ENCODE measurements around the gene CCL17.
A peak's percentile ranks its signal among the peaks of the same experiment; 100 is the strongest.

The CCL17 gene

GRCh38 chr16:57384248-57385070 is 20.1 kb upstream of the CCL17 start:
- no peak for DNase-seq (ENCODE audit: low read depth in 2 of 2)
- H3K4me3 ChIP-seq (replicated peaks in 1 of 2; ENCODE audit: low read depth in 2 of 2, low read length in 2 of 2), result no peak overlapping the region
- TF ChIP-seq CTCF (IDR thresholded peaks at IDR 0.05; ENCODE audit: low read depth, low read length), result no peak

- TF ChIP-seq CTCF (IDR thresholded peaks at IDR 0.05; ENCODE audit: low read depth, low read length), result no peak
- H3K4me3 ChIP-seq (replicated peaks in 1 of 2; ENCODE audit: low read depth in 2 of 2, low read length in 2 of 2), result no peak overlapping the region
- no peak for DNase-seq (ENCODE audit: low read depth in 2 of 2)
Measured at GRCh38 chr16:57385083-57385482, 19.5 kb upstream of the CCL17 start.

GRCh38 chr16:57386381-57386951 is 18.1 kb upstream of the CCL17 start:
- H3K4me3 ChIP-seq (replicated peaks in 1 of 2; ENCODE audit: low read depth in 2 of 2, low read length in 2 of 2), result no peak overlapping the region
- peak; percentile 78 to 89 for DNase-seq (ENCODE audit: low read depth in 2 of 2)
- no peak for TF ChIP-seq CTCF (IDR thresholded peaks at IDR 0.05; ENCODE audit: low read depth, low read length)

GRCh38 chr16:57387598-57388354 is 16.8 kb upstream of the CCL17 start:
- TF ChIP-seq CTCF (IDR thresholded peaks at IDR 0.05; ENCODE audit: low read depth, low read length), result no peak
- no peak for DNase-seq (ENCODE audit: low read depth in 2 of 2)
- H3K4me3 ChIP-seq (replicated peaks in 1 of 2; ENCODE audit: low read depth in 2 of 2, low read length in 2 of 2), result no peak overlapping the region

- H3K4me3 ChIP-seq (replicated peaks in 1 of 2; ENCODE audit: low read depth in 2 of 2, low read length in 2 of 2), result no peak overlapping the region
- TF ChIP-seq CTCF (IDR thresholded peaks at IDR 0.05; ENCODE audit: low read depth, low read length), result no peak
- no peak for DNase-seq (ENCODE audit: low read depth in 2 of 2)
Measured at GRCh38 chr16:57388359-57389086, 16.0 kb upstream of the CCL17 start.

GRCh38 chr16:57389087-57389468 is 15.5 kb upstream of the CCL17 start:
- H3K4me3 ChIP-seq (replicated peaks in 1 of 2; ENCODE audit: low read depth in 2 of 2, low read length in 2 of 2), result no peak overlapping the region
- no peak for TF ChIP-seq CTCF (IDR thresholded peaks at IDR 0.05; ENCODE audit: low read depth, low read length)
- DNase-seq (ENCODE audit: low read depth in 2 of 2), result no peak

All from cardiac fibroblast (primary cell).